ENCODE measurements around the gene ANKZF1. TPM values are rescaled to one million over a fixed set of nuclear protein-coding genes. Genes with fewer than 3 reads are reported as not detected.

ANKZF1 gene
- total RNA-seq, 1 experiment from 2014 or later = 36.2 TPM

DNA sequence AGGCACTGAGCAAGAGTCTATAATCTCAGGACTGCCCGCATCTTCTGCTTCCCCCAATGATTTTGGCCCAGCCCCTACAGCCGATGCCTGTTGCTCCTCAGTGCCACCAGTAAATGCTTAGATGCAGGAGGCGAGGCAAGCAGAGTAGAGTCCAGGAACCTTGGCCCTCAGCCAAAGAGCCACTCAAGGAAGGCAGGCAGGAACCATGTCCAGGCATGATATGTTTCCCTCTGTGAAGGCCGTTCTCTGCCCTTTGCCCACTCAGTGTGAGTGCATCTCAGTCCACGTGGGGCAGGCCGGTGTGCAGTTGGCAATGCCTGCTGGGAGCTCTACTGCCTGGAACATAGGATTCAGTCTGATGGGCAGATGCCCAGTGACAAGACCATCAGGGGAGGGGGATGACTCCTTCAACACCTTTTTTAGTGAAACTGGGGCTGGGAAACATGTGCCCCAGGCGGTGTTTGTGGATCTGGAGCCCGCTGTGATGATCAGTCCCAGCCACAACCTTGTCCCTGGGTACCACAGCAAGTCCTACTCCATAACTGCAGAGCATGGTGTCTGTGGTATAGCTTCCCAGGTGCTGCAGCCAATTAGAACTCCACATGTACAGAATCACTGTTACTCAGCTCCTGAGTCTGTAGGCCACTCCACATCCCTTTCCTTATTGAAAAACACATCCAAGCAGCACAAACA lies 39.9 kb downstream of the ANKZF1 start:
- Histone ChIP-seq H3K36me3 (ENCODE audit: control insufficient read depth, insufficient read depth, low read length) (no peaks in the 10 kb centered on the region), H3K4me1 (ENCODE audit: control insufficient read depth, insufficient read depth, low read length) (peaks cover 12% of the 10 kb centered on the region), H3K4me3 (ENCODE audit: low read depth in 2 of 2, low read length in 2 of 2) (no peak overlapping the region), H3K27ac (ENCODE audit: low read length) (no peak overlapping the region), H3K9me3 (ENCODE audit: control insufficient read depth, insufficient read depth, low read depth, low read length) (no peaks in the 10 kb centered on the region), H3K27me3 (ENCODE audit: control insufficient read depth, insufficient read depth, low read length) (no peaks in the 10 kb centered on the region)
- ATAC-seq (no peak), DNase-seq (ENCODE audit: low read depth, low spot score) (no peak)
- ChIA-PET CTCF (no interaction called here), POLR2A (no interaction called here)
- intact Hi-C loops (cut with micrococcal nuclease; ENCODE audit: unreplicated experiment) = no loop called here
- TF ChIP-seq, protein P1, sequence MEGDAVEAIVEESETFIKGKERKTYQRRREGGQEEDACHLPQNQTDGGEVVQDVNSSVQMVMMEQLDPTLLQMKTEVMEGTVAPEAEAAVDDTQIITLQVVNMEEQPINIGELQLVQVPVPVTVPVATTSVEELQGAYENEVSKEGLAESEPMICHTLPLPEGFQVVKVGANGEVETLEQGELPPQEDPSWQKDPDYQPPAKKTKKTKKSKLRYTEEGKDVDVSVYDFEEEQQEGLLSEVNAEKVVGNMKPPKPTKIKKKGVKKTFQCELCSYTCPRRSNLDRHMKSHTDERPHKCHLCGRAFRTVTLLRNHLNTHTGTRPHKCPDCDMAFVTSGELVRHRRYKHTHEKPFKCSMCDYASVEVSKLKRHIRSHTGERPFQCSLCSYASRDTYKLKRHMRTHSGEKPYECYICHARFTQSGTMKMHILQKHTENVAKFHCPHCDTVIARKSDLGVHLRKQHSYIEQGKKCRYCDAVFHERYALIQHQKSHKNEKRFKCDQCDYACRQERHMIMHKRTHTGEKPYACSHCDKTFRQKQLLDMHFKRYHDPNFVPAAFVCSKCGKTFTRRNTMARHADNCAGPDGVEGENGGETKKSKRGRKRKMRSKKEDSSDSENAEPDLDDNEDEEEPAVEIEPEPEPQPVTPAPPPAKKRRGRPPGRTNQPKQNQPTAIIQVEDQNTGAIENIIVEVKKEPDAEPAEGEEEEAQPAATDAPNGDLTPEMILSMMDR (IDR thresholded peaks at IDR 0.05) = no peak
- TF ChIP-seq, protein P2, sequence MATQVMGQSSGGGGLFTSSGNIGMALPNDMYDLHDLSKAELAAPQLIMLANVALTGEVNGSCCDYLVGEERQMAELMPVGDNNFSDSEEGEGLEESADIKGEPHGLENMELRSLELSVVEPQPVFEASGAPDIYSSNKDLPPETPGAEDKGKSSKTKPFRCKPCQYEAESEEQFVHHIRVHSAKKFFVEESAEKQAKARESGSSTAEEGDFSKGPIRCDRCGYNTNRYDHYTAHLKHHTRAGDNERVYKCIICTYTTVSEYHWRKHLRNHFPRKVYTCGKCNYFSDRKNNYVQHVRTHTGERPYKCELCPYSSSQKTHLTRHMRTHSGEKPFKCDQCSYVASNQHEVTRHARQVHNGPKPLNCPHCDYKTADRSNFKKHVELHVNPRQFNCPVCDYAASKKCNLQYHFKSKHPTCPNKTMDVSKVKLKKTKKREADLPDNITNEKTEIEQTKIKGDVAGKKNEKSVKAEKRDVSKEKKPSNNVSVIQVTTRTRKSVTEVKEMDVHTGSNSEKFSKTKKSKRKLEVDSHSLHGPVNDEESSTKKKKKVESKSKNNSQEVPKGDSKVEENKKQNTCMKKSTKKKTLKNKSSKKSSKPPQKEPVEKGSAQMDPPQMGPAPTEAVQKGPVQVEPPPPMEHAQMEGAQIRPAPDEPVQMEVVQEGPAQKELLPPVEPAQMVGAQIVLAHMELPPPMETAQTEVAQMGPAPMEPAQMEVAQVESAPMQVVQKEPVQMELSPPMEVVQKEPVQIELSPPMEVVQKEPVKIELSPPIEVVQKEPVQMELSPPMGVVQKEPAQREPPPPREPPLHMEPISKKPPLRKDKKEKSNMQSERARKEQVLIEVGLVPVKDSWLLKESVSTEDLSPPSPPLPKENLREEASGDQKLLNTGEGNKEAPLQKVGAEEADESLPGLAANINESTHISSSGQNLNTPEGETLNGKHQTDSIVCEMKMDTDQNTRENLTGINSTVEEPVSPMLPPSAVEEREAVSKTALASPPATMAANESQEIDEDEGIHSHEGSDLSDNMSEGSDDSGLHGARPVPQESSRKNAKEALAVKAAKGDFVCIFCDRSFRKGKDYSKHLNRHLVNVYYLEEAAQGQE (IDR thresholded peaks at IDR 0.05; ENCODE audit: insufficient read depth in 1 of 2, low read depth in 2 of 2, low read length in 1 of 2) = no peak
- TF ChIP-seq TCF7L2 (IDR thresholded peaks at IDR 0.05; ENCODE audit: low read depth, low read length) = no peak
- TF ChIP-seq SIN3A (IDR thresholded peaks at IDR 0.05; ENCODE audit: borderline replicate concordance, insufficient read depth, low read depth, low read length) = no peak
- TF ChIP-seq POLR2AphosphoS5 (IDR thresholded peaks at IDR 0.05; ENCODE audit: low read depth, low read length) = no peak
- no TSS peak for BruUV-seq (replicated peaks)
- in situ Hi-C loops (cut with HindIII; ENCODE audit: low pct_unique_long_range_greater_than_20kb, low sequenced_read_pairs) = no loop called here

DNA sequence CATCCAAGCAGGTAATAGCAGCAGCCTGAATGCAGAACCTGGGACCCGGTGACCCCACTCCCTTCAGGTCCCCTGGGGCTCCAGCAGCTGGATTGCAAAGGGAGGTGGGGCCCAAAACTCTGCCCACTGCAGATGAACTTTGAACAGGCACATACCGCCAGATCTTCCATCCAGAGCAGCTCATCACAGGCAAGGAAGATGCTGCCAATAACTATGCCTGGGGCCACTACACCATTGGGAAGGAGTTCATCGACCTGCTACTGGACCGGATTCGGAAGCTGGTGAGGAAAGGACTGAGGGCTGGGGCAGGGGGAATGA lies 40.4 kb downstream of the ANKZF1 start:
- CTCF ChIA-PET = no interaction called here
- H3K9me3 ChIP-seq (ENCODE audit: control insufficient read depth, insufficient read depth, low read depth, low read length) = no peaks in the 10 kb centered on the region
- ATAC-seq = no peak
- TF ChIP-seq TCF7L2 (IDR thresholded peaks at IDR 0.05; ENCODE audit: low read depth, low read length) (no peak), POLR2AphosphoS5 (IDR thresholded peaks at IDR 0.05; ENCODE audit: low read depth, low read length) (no peak), SIN3A (IDR thresholded peaks at IDR 0.05; ENCODE audit: borderline replicate concordance, insufficient read depth, low read depth, low read length) (no peak)
- TF ChIP-seq, protein P2 (IDR thresholded peaks at IDR 0.05; ENCODE audit: insufficient read depth in 1 of 2, low read depth in 2 of 2, low read length in 1 of 2) = no peak
- TF ChIP-seq, protein P1 (IDR thresholded peaks at IDR 0.05) = no peak
- DNase-seq (ENCODE audit: low read depth, low spot score) = no peak
- no peaks in the 10 kb centered on the region for H3K36me3 ChIP-seq (ENCODE audit: control insufficient read depth, insufficient read depth, low read length)
- no peak overlapping the region for H3K27ac ChIP-seq (ENCODE audit: low read length)
- H3K4me1 ChIP-seq (ENCODE audit: control insufficient read depth, insufficient read depth, low read length) = peaks cover 17% of the 10 kb centered on the region
- POLR2A ChIA-PET = no interaction called here
- in situ Hi-C loops (cut with HindIII; ENCODE audit: low pct_unique_long_range_greater_than_20kb, low sequenced_read_pairs) = no loop called here
- intact Hi-C loops (cut with micrococcal nuclease; ENCODE audit: unreplicated experiment) = no loop called here
- no peaks in the 10 kb centered on the region for H3K27me3 ChIP-seq (ENCODE audit: control insufficient read depth, insufficient read depth, low read length)
- no TSS peak for BruUV-seq (replicated peaks)
- H3K4me3 ChIP-seq (ENCODE audit: low read depth in 2 of 2, low read length in 2 of 2) = no peak overlapping the region
